GM12801 (cell line): ENCODE data around the gene ATF4.

ENCODE experiments used
- TF ChIP-seq, protein P1 (sequence below): IDR thresholded peaks from one replicate; pipeline ENCODE4 v1.5.1; 2011; ENCODE audit warnings: control low read depth; ENCODE audit not compliant: insufficient read length; ENCODE audit errors: extremely low read depth

Gene ATF4

DNA sequence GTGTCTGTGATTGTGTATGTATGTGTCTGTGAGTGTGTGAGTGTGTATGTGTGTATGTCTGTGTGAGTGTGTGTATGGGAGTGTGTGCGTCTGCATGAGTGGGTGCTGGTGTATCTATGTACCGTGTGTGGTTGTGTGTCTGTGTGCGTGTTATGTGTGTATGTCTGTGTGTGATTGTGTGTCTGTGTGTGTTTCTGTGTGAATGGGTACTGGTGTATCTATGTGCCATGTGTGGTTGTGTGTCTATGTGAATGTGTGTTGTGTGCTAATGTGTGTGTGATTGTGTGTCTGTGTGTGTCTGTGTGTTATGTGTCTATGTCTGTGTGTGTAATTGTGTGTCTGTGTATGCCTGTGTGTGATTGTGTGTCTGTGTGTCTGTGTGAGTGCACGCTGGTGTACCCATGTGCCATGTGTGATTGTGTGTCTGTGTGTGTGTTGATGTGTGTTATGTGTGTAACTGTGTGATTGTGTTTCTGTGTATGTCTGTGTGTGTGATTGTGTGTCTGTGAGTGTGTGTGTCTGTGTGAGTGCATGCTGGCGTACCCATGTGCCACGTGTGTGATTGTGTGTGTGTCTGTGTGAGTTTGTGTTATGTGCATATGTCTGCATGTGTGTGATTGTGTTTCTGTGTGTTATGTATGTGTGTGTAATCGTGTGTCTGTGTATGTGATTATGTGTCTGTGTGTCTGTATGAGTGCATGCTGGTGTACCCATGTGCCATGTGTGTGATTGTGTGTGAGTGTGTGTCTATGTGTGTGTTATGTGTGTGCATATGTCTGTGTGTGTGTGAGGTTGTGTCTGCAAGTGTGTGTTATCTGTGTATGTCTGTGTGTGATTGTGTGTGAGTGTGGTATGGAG lies 43.4 kb downstream of the ATF4 start:
- TF ChIP-seq, protein P1, sequence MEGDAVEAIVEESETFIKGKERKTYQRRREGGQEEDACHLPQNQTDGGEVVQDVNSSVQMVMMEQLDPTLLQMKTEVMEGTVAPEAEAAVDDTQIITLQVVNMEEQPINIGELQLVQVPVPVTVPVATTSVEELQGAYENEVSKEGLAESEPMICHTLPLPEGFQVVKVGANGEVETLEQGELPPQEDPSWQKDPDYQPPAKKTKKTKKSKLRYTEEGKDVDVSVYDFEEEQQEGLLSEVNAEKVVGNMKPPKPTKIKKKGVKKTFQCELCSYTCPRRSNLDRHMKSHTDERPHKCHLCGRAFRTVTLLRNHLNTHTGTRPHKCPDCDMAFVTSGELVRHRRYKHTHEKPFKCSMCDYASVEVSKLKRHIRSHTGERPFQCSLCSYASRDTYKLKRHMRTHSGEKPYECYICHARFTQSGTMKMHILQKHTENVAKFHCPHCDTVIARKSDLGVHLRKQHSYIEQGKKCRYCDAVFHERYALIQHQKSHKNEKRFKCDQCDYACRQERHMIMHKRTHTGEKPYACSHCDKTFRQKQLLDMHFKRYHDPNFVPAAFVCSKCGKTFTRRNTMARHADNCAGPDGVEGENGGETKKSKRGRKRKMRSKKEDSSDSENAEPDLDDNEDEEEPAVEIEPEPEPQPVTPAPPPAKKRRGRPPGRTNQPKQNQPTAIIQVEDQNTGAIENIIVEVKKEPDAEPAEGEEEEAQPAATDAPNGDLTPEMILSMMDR = no peak

DNA sequence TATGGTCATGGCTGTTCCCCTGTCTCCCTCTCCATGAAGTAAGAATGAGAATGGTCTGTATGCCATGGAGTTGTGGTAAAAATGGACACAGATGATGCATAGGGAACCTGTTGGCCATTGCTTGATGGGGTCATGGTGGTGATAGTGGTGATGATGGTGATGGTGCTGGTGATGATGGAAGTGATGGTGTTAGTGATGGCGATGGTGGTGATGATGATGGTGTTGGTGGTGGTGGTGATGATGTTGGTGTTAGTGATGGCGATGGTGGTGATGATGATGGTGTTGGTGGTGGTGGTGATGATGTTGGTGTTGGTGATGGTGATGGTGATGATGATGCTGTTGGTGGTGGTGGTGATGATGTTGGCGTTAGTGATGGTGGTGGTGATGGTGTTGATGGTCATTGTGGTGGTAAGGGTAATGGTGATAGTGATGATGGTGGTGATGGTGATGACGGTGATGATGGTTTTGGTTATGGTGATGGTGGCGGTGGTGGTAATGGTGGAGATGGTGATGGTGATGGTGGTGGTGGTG lies 45.1 kb downstream of the ATF4 start:
- TF ChIP-seq, protein P1 = no peak

GRCh38 chr22:39567135-39567946 lies 47.0 kb downstream of the ATF4 start:
- TF ChIP-seq, protein P1 = no peak

- TF ChIP-seq, protein P1 = no peak
Measured at GRCh38 chr22:39568278-39568981, 48.1 kb downstream of the ATF4 start.

GRCh38 chr22:39569066-39569465 lies 48.7 kb downstream of the ATF4 start:
- TF ChIP-seq, protein P1 = no peak

DNA sequence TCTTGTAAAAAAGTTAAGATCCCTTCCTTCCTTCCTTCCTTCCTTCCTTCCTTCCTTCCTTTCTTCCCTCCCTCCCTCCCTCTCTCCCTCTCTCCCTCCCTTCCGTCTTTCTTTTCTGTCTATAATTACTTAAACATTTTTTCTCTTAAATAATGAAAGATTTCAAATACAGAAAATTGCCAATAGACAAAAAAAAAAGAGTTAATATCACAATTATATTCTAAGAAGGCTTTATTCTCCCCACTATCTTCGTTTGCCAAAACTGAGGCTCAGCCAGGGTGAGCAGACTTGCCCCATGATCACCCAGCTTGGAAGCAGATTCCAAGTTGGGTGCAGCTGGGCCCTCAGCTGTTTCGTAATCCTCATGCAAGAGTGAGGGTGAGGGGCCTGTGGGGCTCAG lies 49.9 kb downstream of the ATF4 start:
- TF ChIP-seq, protein P1 = no peak

- TF ChIP-seq, protein P1 = no peak
Measured at GRCh38 chr22:39570665-39571064, 50.3 kb downstream of the ATF4 start, which contains the start of gene CACNA1I. CACNA1I (plus strand) TSS chr22:39570753; CDS start chr22:39570753, 0 bp downstream.
